ENCODE data around the gene WASF2. TPM values are rescaled to one million over a fixed set of nuclear protein-coding genes. Genes with fewer than 3 reads are reported as not detected.
A peak's percentile ranks its signal among the peaks of the same experiment; 100 is the strongest.
"Not testable (repeated sequence)": the region's sequence is repeated elsewhere in the genome, so short reads cannot be mapped to it uniquely, and the experiment has no call there.

WASF2 gene
- total RNA-seq, 1 donor from 2014 or later = 156 TPM

DNA sequence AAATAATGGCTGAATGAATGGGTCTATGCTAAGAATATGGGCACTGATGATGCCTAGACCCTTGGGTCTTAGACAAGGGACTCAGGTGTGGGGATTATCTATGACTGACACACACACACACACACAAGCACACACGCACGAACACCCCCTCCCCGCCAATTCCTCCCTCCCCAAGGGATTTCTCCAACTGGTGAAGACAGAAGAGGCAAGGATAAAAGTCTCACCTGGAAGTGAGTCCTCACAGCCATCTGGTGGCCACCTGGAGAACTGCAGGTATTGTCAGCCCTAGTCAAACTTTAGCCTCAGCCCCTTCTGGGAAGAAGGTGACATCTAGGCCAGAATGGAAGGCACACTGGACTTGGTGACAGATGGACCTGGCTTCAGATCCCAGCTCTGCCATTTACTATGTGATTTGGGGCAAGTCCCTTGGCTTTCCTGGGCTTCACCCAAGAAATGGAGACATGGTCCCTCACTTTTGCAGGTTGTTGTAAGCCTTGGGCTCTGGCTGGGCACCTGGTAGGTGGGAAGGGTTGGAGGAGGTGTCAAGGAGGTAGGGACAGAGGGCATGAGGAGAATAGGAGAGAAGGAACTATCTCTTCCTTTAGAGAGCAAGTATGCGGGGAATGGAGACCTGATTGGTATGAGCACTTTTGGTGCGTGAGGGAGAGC is 101.5 kb downstream of the WASF2 start:
- Histone ChIP-seq H3K4me3 (no peak overlapping the region), H3K27me3 (no peaks in the 10 kb centered on the region), H3K36me3 (no peaks in the 10 kb centered on the region), H3K9me3 (no peaks in the 10 kb centered on the region), H3K27ac (peak overlapping the region; percentile 11), H3K4me1 (peaks cover 24% of the 10 kb centered on the region)
- ATAC-seq (peak; percentile 74), DNase-seq (peak; percentile 81)
- intact Hi-C loops (cut with DNase I) = no loop called here
- TF ChIP-seq, protein P1, sequence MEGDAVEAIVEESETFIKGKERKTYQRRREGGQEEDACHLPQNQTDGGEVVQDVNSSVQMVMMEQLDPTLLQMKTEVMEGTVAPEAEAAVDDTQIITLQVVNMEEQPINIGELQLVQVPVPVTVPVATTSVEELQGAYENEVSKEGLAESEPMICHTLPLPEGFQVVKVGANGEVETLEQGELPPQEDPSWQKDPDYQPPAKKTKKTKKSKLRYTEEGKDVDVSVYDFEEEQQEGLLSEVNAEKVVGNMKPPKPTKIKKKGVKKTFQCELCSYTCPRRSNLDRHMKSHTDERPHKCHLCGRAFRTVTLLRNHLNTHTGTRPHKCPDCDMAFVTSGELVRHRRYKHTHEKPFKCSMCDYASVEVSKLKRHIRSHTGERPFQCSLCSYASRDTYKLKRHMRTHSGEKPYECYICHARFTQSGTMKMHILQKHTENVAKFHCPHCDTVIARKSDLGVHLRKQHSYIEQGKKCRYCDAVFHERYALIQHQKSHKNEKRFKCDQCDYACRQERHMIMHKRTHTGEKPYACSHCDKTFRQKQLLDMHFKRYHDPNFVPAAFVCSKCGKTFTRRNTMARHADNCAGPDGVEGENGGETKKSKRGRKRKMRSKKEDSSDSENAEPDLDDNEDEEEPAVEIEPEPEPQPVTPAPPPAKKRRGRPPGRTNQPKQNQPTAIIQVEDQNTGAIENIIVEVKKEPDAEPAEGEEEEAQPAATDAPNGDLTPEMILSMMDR (IDR thresholded peaks at IDR 0.05) = peak; percentile 84

DNA sequence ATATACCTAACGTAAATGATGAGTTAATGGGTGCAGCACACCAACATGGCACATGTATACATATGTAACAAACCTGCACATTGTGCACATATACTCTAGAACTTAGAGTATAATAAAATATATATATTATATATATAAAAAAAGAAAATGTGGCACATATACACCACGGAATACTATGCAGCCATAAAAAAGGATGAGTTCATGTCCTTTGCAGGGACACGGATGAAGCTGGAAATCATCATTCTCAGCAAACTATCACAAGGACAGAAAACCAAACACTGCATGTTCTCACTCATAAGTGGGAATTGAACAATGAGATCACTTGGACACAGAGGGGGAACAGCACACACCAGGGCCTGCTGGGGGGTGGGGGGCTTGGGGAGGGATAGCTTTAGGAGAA is 105.2 kb downstream of the WASF2 start:
- ATAC-seq; H3K27ac ChIP-seq; H3K9me3 ChIP-seq; H3K4me3 ChIP-seq; H3K27me3 ChIP-seq; H3K36me3 ChIP-seq; intact Hi-C loops (cut with DNase I); DNase-seq: not testable (repeated sequence)
- H3K4me1 ChIP-seq = peaks cover 11% of the 10 kb centered on the region

DNA sequence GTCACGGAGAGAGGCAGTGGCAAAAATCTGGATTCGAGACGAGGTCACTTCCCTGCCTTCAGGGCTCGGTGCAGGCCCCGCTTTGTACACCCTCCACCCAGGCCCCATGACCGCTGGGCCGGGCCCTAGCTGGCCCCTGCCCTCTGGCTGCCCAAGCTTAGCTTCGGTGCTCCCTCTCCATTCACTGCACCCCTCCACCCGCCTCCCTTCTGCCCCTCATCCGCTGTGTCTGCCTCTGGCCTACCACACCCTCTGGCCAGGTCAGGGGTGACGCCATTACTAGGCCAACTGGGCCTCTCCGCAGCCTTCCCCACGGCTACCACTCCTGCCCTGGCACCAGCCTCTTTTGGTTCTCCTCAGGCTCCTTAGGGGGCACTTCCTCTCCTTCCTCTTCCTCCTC is 106.3 kb downstream of the WASF2 start:
- Histone ChIP-seq H3K4me3 (no peak overlapping the region), H3K36me3 (no peaks in the 10 kb centered on the region), H3K9me3 (no peaks in the 10 kb centered on the region), H3K27ac (no peak overlapping the region), H3K27me3 (no peaks in the 10 kb centered on the region), H3K4me1 (peaks cover 11% of the 10 kb centered on the region)
- no peak for DNase-seq
- ATAC-seq = no peak
- TF ChIP-seq, protein P1 (IDR thresholded peaks at IDR 0.05) = no peak
- intact Hi-C loops (cut with DNase I) = no loop called here

DNA sequence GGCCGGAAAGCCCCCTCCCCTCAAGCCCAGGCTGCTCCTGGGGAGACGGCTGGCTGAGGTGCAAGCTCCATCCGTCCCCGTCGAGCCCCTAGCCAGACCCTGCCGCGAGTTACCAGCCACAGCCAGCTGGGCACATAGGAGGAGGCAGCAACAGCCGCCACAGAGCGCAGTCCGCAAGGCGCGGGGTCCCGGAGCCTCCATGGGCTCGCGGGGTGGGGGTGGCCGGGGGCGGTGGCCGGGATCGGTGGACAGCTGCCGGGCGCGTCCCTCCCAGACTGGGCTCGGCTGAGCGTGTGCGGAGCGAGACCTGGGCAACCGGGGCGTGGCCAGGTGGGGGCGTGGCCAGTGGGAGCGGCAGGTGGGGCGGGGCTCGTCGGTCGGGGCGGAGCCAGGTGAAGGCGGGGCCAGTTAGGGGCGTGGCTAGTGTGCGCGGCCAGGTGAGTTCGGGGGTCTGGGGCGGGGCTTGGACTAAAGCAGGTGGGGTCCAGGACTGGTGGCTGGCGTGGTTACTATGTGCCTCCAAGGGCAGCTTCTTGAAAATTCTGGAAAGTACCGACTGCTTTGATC is 106.8 kb downstream of the WASF2 start, which contains the start of gene CD164L2:
CD164L2 (minus strand) TSS at position 295 of the 567 bp plus-strand sequence; CDS start at position 201, 94 bp downstream.
- intact Hi-C loops (cut with DNase I) = no loop called here
- peak within 1 kb of the TSS; percentile 19 for H3K4me3 ChIP-seq
- no peaks in the 10 kb centered on the region for H3K36me3 ChIP-seq
- DNase-seq = peak; percentile 90
- H3K27me3 ChIP-seq = no peaks in the 10 kb centered on the region
- peaks cover 11% of the 10 kb centered on the region for H3K4me1 ChIP-seq
- H3K27ac ChIP-seq = no peak within 1 kb of the TSS
- H3K9me3 ChIP-seq = no peaks in the 10 kb centered on the region
- TF ChIP-seq, protein P1 (IDR thresholded peaks at IDR 0.05) = no peak
- ATAC-seq = peak; percentile 92

DNA sequence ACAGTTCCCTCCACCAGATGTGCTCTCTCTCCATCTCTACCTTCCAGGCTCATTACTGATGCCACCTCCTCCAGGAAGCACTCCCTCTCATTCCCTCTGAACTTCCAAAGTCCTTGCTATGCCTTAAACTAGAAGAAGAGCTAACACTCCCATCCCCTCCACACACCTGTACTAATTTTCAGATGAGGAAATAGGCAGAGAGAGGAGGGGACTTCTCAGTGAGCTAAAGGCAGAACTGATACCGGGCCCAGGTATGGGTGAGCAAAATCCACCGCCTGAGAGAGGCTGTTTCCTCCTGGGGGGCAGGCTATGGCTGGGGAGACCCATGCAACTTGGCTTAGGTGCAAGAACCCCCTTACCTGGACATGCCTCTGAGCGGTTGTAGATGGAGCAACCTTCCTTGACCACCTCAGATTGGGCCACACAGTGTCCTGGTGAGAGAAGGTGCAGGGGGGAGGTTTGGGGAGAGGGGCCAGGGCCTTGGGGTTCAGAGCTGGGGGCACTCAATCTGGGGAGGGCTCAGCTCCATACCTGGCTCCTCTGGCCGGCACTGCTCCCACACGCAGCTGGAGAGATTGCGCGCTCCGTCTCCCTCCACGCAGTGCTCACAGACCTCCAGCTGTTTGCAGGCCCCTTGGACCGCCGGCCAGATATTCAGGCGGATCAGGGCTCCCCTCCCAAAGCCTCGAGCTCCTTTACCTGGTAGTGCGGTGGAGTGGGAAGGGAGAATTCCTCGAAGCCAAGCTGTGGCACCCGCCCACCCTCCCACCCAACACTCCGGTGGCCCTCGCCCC is 107.8 kb downstream of the WASF2 start:
- H3K9me3 ChIP-seq = no peaks in the 10 kb centered on the region
- no peak for ATAC-seq
- H3K36me3 ChIP-seq = no peaks in the 10 kb centered on the region
- TF ChIP-seq, protein P1 (IDR thresholded peaks at IDR 0.05) = no peak
- no peak overlapping the region for H3K4me3 ChIP-seq
- no peak overlapping the region for H3K27ac ChIP-seq
- H3K27me3 ChIP-seq = no peaks in the 10 kb centered on the region
- DNase-seq = no peak
- intact Hi-C loops (cut with DNase I) = no loop called here
- H3K4me1 ChIP-seq = peaks cover 11% of the 10 kb centered on the region
